Breast epithelium (tissue), 3 donors: Measurements from ENCODE around the gene ARNT2.

Experiments
- POLR2A ChIP-seq: fragments of 450-650 bp; IDR thresholded peaks from one replicate; pipeline ENCODE4 v1.6.1; 2016; ENCODE audit warnings: antibody characterized with exemption, mild to moderate bottlenecking, moderate library complexity
- POLR2AphosphoS5 ChIP-seq, 3 donors: sonication (generic); formaldehyde crosslinking; IDR thresholded peaks; one replicate each; pipeline ENCODE4 v1.6.1; 2017; ENCODE audit warnings: antibody characterized with exemption in 3 of 3
- TF ChIP-seq, protein P1 (sequence below), 3 donors: fragments of 450-650 bp; IDR thresholded peaks; one replicate each; pipeline ENCODE4 v1.5.1; 2016 to 2017; ENCODE audit warnings: antibody characterized with exemption in 3 of 3, mild to moderate bottlenecking in 3 of 3, moderate library complexity in 3 of 3

DNA sequence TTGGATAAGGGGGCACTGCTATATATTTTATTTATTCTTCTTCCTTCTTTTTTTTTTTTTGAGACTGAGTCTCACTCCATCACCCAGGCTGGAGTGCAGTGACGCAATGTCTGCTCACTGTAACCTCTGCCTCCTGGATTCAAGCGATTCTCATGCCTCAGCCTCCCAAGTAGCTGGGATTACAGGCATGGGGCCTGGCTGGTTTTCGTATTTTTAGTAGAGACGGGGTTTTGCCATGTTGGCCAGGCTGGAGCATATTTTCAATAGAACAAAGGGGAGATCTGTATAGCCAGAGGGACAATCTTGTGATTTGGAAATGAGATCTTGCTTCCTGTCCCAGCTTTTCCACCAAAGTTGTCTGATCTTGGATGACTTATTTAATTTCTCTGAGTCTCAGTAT is 157.9 kb downstream of the ARNT2 start:
- TF ChIP-seq, protein P1, sequence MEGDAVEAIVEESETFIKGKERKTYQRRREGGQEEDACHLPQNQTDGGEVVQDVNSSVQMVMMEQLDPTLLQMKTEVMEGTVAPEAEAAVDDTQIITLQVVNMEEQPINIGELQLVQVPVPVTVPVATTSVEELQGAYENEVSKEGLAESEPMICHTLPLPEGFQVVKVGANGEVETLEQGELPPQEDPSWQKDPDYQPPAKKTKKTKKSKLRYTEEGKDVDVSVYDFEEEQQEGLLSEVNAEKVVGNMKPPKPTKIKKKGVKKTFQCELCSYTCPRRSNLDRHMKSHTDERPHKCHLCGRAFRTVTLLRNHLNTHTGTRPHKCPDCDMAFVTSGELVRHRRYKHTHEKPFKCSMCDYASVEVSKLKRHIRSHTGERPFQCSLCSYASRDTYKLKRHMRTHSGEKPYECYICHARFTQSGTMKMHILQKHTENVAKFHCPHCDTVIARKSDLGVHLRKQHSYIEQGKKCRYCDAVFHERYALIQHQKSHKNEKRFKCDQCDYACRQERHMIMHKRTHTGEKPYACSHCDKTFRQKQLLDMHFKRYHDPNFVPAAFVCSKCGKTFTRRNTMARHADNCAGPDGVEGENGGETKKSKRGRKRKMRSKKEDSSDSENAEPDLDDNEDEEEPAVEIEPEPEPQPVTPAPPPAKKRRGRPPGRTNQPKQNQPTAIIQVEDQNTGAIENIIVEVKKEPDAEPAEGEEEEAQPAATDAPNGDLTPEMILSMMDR (IDR thresholded peaks at IDR 0.05) = no peak
- TF ChIP-seq POLR2A = no peak
- TF ChIP-seq POLR2AphosphoS5 (IDR thresholded peaks at IDR 0.05) = no peak
